GM12892 (cell line): Measurements from ENCODE around the gene ERFL.

Experiments
- POLR2A ChIP-seq: IDR thresholded peaks from 2 replicates; pipeline ENCODE4 v1.6.1; 2011; ENCODE audit warnings: low read depth, low read length, control low read depth
- POLR2AphosphoS5 ChIP-seq: IDR thresholded peaks from 2 replicates; pipeline ENCODE4 v1.6.1; 2011; ENCODE audit warnings: low read depth, low read length, control low read depth
- TAF1 ChIP-seq: IDR thresholded peaks from 2 replicates; pipeline ENCODE4 v1.6.1; 2011; ENCODE audit warnings: low read depth, mild to moderate bottlenecking, control low read depth, low read length, borderline replicate concordance

- TF ChIP-seq POLR2A (peak; percentile 13; the same call in 1 of the 2 replicates), TAF1 (no peak), POLR2AphosphoS5 (peak; percentile 61)
These were observed 62.0 kb downstream of the ERFL start for GRCh38 chr19:41866284-41866683.
